Measurements from ENCODE around the gene ZNF138.

DNA sequence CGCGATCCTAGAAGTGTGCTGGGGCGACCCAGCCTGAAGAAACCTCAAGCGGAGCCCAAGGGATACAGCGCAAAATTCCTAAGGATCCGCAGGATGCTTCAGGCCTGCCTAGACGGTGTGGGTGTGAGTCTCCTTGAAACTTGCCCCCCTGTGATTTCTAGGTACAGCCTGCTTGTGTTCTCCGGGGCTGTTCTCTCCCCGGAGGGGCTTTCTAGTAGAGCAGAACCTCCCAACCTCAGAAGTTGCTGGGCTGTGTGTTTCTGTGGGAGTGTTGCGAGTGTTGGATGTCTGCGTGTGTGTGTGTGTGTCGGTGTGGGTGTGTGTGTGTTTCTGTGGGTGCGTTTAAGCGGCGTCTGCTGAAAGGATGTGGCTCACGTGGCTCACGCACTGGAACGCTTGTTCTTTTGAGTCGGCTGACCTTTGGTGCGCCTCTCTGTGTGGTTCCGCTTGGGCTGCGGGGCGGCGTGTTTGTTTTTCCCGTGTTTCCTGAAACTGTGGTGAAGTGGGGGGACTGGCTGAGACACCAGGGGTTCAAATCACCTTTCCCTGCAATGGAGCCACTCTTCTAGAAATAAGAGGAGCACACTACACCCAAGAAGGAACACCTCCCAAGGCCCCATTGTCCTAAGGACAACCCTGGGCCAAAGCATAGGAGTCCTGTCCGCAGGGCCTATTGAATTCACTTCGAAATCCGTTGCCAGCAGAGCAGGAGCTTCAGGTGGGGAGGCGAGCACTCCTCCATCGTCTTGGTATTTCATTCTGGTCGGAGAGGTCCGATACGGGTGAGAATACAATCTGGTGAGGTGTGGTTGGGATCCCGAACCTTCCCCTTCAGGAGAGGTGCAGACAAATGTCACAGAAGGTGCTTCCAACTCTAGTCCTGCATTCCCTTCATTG, 83.7 kb downstream of the ZNF138 start:
- TF ChIP-seq, protein P1, sequence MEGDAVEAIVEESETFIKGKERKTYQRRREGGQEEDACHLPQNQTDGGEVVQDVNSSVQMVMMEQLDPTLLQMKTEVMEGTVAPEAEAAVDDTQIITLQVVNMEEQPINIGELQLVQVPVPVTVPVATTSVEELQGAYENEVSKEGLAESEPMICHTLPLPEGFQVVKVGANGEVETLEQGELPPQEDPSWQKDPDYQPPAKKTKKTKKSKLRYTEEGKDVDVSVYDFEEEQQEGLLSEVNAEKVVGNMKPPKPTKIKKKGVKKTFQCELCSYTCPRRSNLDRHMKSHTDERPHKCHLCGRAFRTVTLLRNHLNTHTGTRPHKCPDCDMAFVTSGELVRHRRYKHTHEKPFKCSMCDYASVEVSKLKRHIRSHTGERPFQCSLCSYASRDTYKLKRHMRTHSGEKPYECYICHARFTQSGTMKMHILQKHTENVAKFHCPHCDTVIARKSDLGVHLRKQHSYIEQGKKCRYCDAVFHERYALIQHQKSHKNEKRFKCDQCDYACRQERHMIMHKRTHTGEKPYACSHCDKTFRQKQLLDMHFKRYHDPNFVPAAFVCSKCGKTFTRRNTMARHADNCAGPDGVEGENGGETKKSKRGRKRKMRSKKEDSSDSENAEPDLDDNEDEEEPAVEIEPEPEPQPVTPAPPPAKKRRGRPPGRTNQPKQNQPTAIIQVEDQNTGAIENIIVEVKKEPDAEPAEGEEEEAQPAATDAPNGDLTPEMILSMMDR (IDR thresholded peaks at IDR 0.05; ENCODE audit: low read depth, low read length), result no peak
- TF ChIP-seq EZH2phosphoT487 (IDR thresholded peaks at IDR 0.05; ENCODE audit: low read depth), result no peak
